Endothelial cell of umbilical vein (primary cell): ENCODE results near the gene EXOC3L1.

Experiments
- MAX ChIP-seq: IDR thresholded peaks from 2 replicates; pipeline ENCODE4 v1.6.1; 2011; ENCODE audit not compliant: insufficient read depth, insufficient read length
- POLR2A ChIP-seq: IDR thresholded peaks from 2 replicates; pipeline ENCODE4 v1.6.1; 2012; ENCODE audit warnings: low read depth, mild to moderate bottlenecking, control low read depth, low read length

- TF ChIP-seq MAX (no peak), POLR2A (no peak)
Measured at GRCh38 chr16:67181346-67181745, 8.6 kb downstream of the EXOC3L1 start.
